ENCODE results near the gene RPLP2. TPM values are rescaled to one million over a fixed set of nuclear protein-coding genes. Genes with fewer than 3 reads are reported as not detected.

The RPLP2 gene
- total and polyA plus RNA-seq, 5 donors from 2014 or later = 2,313 to 3,705 (median 2,852) TPM

DNA sequence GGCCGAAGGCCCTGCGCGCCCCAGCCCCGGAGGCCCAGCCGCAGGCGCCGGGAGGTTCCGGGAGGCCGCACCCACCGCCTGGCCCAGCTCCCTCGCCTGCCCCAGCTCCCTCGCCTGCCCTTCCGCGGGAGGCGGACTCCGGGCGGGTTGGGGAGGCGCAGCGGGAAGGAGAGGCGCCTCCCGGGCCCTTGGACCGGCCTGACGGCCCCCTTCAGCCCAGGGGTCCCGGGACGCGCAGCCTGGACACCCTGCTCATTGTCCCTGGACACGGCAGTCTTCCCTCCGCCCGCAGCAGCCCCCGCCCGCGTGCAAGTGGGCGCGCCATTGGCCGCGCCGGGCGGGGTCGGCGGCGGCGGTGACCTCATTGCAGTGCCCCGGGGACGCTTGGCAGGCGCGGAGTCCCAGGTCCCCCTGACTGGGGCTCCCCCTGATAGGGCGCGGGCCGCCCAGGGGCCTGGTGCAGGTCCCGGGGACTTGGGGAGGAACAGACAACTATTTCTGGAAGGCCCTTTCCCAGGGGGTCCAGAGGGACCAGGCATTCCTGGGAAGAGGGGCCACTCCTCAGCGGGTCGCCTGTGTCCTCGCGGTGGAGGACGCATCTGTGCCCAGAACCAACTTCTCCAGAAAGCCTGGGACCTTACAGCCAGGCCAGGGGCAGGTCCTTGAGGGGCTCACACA is 23.5 kb downstream of the RPLP2 start:
- H3K4me3 Mint-ChIP-seq = peak overlapping the region in 2 of 4 donors; percentile 78
- no peaks in the 10 kb centered on the region for H3K9me3 Mint-ChIP-seq
- Histone ChIP-seq H3K9me3 (ENCODE audit: control insufficient read depth in 2 of 2, low read length in 2 of 2) (no peaks in the 10 kb centered on the region), H3K4me1 (ENCODE audit: control insufficient read depth, insufficient read depth, low read length, poor library complexity, severe bottlenecking) (peaks cover 52% of the 10 kb centered on the region), H3K36me3 (ENCODE audit: control insufficient read depth, insufficient read depth, low read length) (no peaks in the 10 kb centered on the region), H3K27me3 (ENCODE audit: control insufficient read depth, insufficient read depth, low read length) (no peaks in the 10 kb centered on the region), H3K27ac (ENCODE audit: insufficient read depth, low read length, poor library complexity, severe bottlenecking) (no peak overlapping the region), H3K4me3 (ENCODE audit: low read depth, low read length) (no peak overlapping the region)
- H3K36me3 Mint-ChIP-seq = no peaks in the 10 kb centered on the region
- peak in 1 of 3 donors; percentile 39 for DNase-seq
- H3K27me3 Mint-ChIP-seq = peaks cover 23% of the 10 kb centered on the region
- H3K27ac Mint-ChIP-seq = no peak overlapping the region
- peaks cover 0 to 37% (median 1%) of the 10 kb centered on the region in 4 donors for H3K4me1 Mint-ChIP-seq
- peak; percentile 7 to 12 for ATAC-seq (ENCODE audit: low read depth in 2 of 2)

GRCh38 chr11:833849-834311 is 24.1 kb downstream of the RPLP2 start:
- ATAC-seq (ENCODE audit: low read depth in 2 of 2) = no peak
- Mint-ChIP-seq H3K4me1 (peaks cover 0 to 34% (median 0%) of the 10 kb centered on the region in 4 donors), H3K9me3 (no peaks in the 10 kb centered on the region), H3K36me3 (no peaks in the 10 kb centered on the region), H3K27ac (no peak overlapping the region), H3K4me3 (peak overlapping the region; percentile 75 to 83 (median 78)), H3K27me3 (peaks cover 17% of the 10 kb centered on the region)
- peaks cover 6% of the 10 kb centered on the region for H3K36me3 ChIP-seq (ENCODE audit: control insufficient read depth, insufficient read depth, low read length)
- peaks cover 48% of the 10 kb centered on the region for H3K4me1 ChIP-seq (ENCODE audit: control insufficient read depth, insufficient read depth, low read length, poor library complexity, severe bottlenecking)
- no peak for DNase-seq
- no peak overlapping the region for H3K27ac ChIP-seq (ENCODE audit: insufficient read depth, low read length, poor library complexity, severe bottlenecking)
- no peaks in the 10 kb centered on the region for H3K9me3 ChIP-seq (ENCODE audit: control insufficient read depth in 2 of 2, low read length in 2 of 2)
- H3K4me3 ChIP-seq (ENCODE audit: low read depth, low read length) = no peak overlapping the region
- H3K27me3 ChIP-seq (ENCODE audit: control insufficient read depth, insufficient read depth, low read length) = no peaks in the 10 kb centered on the region

- no peak for DNase-seq
- no peaks in the 10 kb centered on the region for H3K36me3 Mint-ChIP-seq
- peaks cover 0 to 29% (median 0%) of the 10 kb centered on the region in 4 donors for H3K4me1 Mint-ChIP-seq
- ATAC-seq (ENCODE audit: low read depth in 2 of 2) = no peak
- Histone ChIP-seq H3K27ac (ENCODE audit: insufficient read depth, low read length, poor library complexity, severe bottlenecking) (no peak overlapping the region), H3K36me3 (ENCODE audit: control insufficient read depth, insufficient read depth, low read length) (peaks cover 6% of the 10 kb centered on the region), H3K9me3 (ENCODE audit: control insufficient read depth in 2 of 2, low read length in 2 of 2) (no peaks in the 10 kb centered on the region), H3K27me3 (ENCODE audit: control insufficient read depth, insufficient read depth, low read length) (no peaks in the 10 kb centered on the region), H3K4me3 (ENCODE audit: low read depth, low read length) (no peak overlapping the region), H3K4me1 (ENCODE audit: control insufficient read depth, insufficient read depth, low read length, poor library complexity, severe bottlenecking) (peaks cover 41% of the 10 kb centered on the region)
- no peak overlapping the region for H3K27ac Mint-ChIP-seq
- H3K9me3 Mint-ChIP-seq = no peaks in the 10 kb centered on the region
- peaks cover 10% of the 10 kb centered on the region for H3K27me3 Mint-ChIP-seq
- H3K4me3 Mint-ChIP-seq = peak overlapping the region; percentile 75 to 83 (median 78)
These were observed 24.9 kb downstream of the RPLP2 start for GRCh38 chr11:834371-835316.

DNA sequence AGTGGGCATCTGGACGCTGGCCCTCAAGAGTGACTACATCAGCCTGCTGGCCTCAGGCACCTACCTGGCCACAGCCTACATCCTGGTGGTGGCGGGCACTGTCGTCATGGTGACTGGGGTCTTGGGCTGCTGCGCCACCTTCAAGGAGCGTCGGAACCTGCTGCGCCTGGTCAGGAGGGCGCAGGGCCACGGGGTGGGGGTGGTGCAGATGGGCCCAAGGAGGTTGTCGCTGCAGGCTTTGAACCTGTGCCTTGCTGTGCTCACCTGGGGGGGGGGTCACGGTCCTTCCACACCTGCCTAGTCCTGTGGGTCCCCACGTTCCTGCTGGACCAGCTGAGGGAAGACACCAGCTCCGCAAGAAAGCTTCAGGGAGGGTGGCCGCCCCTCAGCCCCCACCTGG is 26.5 kb downstream of the RPLP2 start:
- DNase-seq (no peak), ATAC-seq (ENCODE audit: low read depth in 2 of 2) (no peak)
- Mint-ChIP-seq H3K27ac (peak overlapping the region in 1 of 3 donors; percentile 32), H3K4me3 (no peak overlapping the region), H3K4me1 (peaks cover 0 to 32% (median 3%) of the 10 kb centered on the region in 4 donors), H3K36me3 (no peaks in the 10 kb centered on the region), H3K27me3 (peaks cover 7% of the 10 kb centered on the region), H3K9me3 (no peaks in the 10 kb centered on the region)
- no peaks in the 10 kb centered on the region for H3K27me3 ChIP-seq (ENCODE audit: control insufficient read depth, insufficient read depth, low read length)
- no peak overlapping the region for H3K27ac ChIP-seq (ENCODE audit: insufficient read depth, low read length, poor library complexity, severe bottlenecking)
- no peaks in the 10 kb centered on the region for H3K9me3 ChIP-seq (ENCODE audit: control insufficient read depth in 2 of 2, low read length in 2 of 2)
- H3K4me1 ChIP-seq (ENCODE audit: control insufficient read depth, insufficient read depth, low read length, poor library complexity, severe bottlenecking) = peaks cover 36% of the 10 kb centered on the region
- no peak overlapping the region for H3K4me3 ChIP-seq (ENCODE audit: low read depth, low read length)
- peaks cover 8% of the 10 kb centered on the region for H3K36me3 ChIP-seq (ENCODE audit: control insufficient read depth, insufficient read depth, low read length)

GRCh38 chr11:836700-837099 is 26.9 kb downstream of the RPLP2 start:
- H3K36me3 ChIP-seq (ENCODE audit: control insufficient read depth, insufficient read depth, low read length) = peaks cover 8% of the 10 kb centered on the region
- Mint-ChIP-seq H3K36me3 (no peaks in the 10 kb centered on the region), H3K27me3 (peaks cover 3% of the 10 kb centered on the region), H3K4me1 (peaks cover 0 to 31% (median 3%) of the 10 kb centered on the region in 4 donors), H3K4me3 (peak overlapping the region in 1 of 4 donors; percentile 10), H3K9me3 (no peaks in the 10 kb centered on the region), H3K27ac (no peak overlapping the region)
- DNase-seq (no peak), ATAC-seq (ENCODE audit: low read depth in 2 of 2) (no peak)
- no peak overlapping the region for H3K4me3 ChIP-seq (ENCODE audit: low read depth, low read length)
- peaks cover 37% of the 10 kb centered on the region for H3K4me1 ChIP-seq (ENCODE audit: control insufficient read depth, insufficient read depth, low read length, poor library complexity, severe bottlenecking)
- no peak overlapping the region for H3K27ac ChIP-seq (ENCODE audit: insufficient read depth, low read length, poor library complexity, severe bottlenecking)
- H3K27me3 ChIP-seq (ENCODE audit: control insufficient read depth, insufficient read depth, low read length) = no peaks in the 10 kb centered on the region
- H3K9me3 ChIP-seq (ENCODE audit: control insufficient read depth in 2 of 2, low read length in 2 of 2) = no peaks in the 10 kb centered on the region

GRCh38 chr11:837189-837989 is 27.6 kb downstream of the RPLP2 start:
- Mint-ChIP-seq H3K27ac (peak overlapping the region in 1 of 3 donors; percentile 14), H3K27me3 (no peaks in the 10 kb centered on the region), H3K36me3 (no peaks in the 10 kb centered on the region), H3K4me3 (no peak overlapping the region), H3K9me3 (no peaks in the 10 kb centered on the region), H3K4me1 (peaks cover 0 to 27% (median 3%) of the 10 kb centered on the region in 4 donors)
- H3K4me3 ChIP-seq (ENCODE audit: low read depth, low read length) = no peak overlapping the region
- H3K4me1 ChIP-seq (ENCODE audit: control insufficient read depth, insufficient read depth, low read length, poor library complexity, severe bottlenecking) = peaks cover 37% of the 10 kb centered on the region
- DNase-seq (no peak), ATAC-seq (ENCODE audit: low read depth in 2 of 2) (no peak)
- H3K27me3 ChIP-seq (ENCODE audit: control insufficient read depth, insufficient read depth, low read length) = no peaks in the 10 kb centered on the region
- no peaks in the 10 kb centered on the region for H3K9me3 ChIP-seq (ENCODE audit: control insufficient read depth in 2 of 2, low read length in 2 of 2)
- no peak overlapping the region for H3K27ac ChIP-seq (ENCODE audit: insufficient read depth, low read length, poor library complexity, severe bottlenecking)
- peaks cover 8% of the 10 kb centered on the region for H3K36me3 ChIP-seq (ENCODE audit: control insufficient read depth, insufficient read depth, low read length)

- Histone ChIP-seq H3K36me3 (ENCODE audit: control insufficient read depth, insufficient read depth, low read length) (peaks cover 8% of the 10 kb centered on the region), H3K4me1 (ENCODE audit: control insufficient read depth, insufficient read depth, low read length, poor library complexity, severe bottlenecking) (peaks cover 35% of the 10 kb centered on the region), H3K4me3 (ENCODE audit: low read depth, low read length) (no peak overlapping the region), H3K27me3 (ENCODE audit: control insufficient read depth, insufficient read depth, low read length) (no peaks in the 10 kb centered on the region), H3K27ac (ENCODE audit: insufficient read depth, low read length, poor library complexity, severe bottlenecking) (no peak overlapping the region), H3K9me3 (ENCODE audit: control insufficient read depth in 2 of 2, low read length in 2 of 2) (no peaks in the 10 kb centered on the region)
- Mint-ChIP-seq H3K4me3 (no peak overlapping the region), H3K36me3 (no peaks in the 10 kb centered on the region), H3K27ac (no peak overlapping the region), H3K27me3 (no peaks in the 10 kb centered on the region), H3K9me3 (no peaks in the 10 kb centered on the region), H3K4me1 (peaks cover 0 to 26% (median 3%) of the 10 kb centered on the region in 4 donors)
- no peak for ATAC-seq (ENCODE audit: low read depth in 2 of 2)
- DNase-seq = no peak
These were observed 28.2 kb downstream of the RPLP2 start for GRCh38 chr11:837990-838307.

Data from CD4-positive, CD25-positive, alpha-beta regulatory T cell (primary cell).